Panc1 (cell line): Measurements from ENCODE around the gene ZNF48.

ENCODE experiments used
- POLR2AphosphoS5 ChIP-seq: IDR thresholded peaks from 2 replicates; pipeline ENCODE4 v1.6.1; 2012; ENCODE audit warnings: mild to moderate bottlenecking, low read depth, low read length, moderate library complexity
- SIN3A ChIP-seq: IDR thresholded peaks from 2 replicates; pipeline ENCODE4 v1.6.1; 2012; ENCODE audit warnings: low read depth, mild to moderate bottlenecking, low read length, moderate library complexity, borderline replicate concordance; ENCODE audit not compliant: insufficient read depth
- TCF7L2 ChIP-seq: IDR thresholded peaks from 2 replicates; pipeline ENCODE4 v1.6.1; 2011; ENCODE audit warnings: mild to moderate bottlenecking, low read depth, low read length, inconsistent platforms
- TF ChIP-seq, protein P1 (sequence below), 2 experiments: IDR thresholded peaks; 2 replicates each; pipeline ENCODE4 v1.6.1; 2011 to 2012; ENCODE audit warnings: low read depth in 2 of 2, control low read depth in 1 of 2, low read length in 1 of 2, mild to moderate bottlenecking in 1 of 2, moderate library complexity in 1 of 2; ENCODE audit not compliant: insufficient read depth in 1 of 2
- TF ChIP-seq, protein P2 (sequence below): fragments of 450-650 bp; IDR thresholded peaks from 2 replicates; pipeline ENCODE4 v1.5.1; 2017; ENCODE audit warnings: mild to moderate bottlenecking

DNA sequence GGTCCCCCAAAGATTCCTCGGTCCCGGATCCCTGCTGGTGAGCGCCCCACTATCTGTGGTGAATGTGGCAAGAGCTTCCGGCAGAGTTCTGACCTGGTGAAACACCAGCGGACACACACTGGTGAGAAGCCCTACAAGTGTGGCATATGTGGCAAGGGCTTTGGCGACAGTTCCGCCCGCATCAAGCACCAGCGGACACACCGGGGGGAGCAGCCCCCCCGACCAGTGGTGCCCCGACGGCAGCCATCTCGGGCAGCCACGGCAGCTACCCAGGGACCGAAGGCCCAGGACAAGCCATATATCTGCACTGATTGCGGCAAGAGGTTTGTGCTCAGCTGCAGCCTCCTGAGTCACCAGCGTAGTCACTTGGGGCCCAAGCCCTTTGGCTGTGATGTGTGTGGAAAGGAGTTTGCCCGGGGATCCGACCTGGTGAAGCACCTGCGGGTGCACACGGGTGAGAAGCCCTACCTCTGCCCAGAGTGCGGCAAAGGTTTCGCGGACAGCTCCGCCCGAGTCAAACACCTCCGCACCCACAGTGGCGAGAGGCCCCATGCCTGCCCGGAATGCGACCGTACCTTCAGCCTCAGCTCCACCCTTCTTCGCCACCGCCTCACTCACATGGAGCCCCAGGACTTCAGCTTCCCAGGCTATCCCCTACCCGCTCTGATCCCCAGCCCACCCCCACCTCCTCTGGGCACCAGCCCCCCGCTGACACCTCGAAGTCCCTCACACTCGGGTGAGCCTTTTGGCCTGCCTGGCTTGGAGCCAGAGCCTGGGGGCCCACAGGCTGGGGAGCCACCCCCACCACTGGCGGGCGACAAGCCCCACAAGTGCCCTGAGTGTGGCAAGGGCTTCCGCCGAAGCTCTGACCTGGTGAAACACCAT lies 2.8 kb downstream of the ZNF48 start:
- TF ChIP-seq, protein P1, sequence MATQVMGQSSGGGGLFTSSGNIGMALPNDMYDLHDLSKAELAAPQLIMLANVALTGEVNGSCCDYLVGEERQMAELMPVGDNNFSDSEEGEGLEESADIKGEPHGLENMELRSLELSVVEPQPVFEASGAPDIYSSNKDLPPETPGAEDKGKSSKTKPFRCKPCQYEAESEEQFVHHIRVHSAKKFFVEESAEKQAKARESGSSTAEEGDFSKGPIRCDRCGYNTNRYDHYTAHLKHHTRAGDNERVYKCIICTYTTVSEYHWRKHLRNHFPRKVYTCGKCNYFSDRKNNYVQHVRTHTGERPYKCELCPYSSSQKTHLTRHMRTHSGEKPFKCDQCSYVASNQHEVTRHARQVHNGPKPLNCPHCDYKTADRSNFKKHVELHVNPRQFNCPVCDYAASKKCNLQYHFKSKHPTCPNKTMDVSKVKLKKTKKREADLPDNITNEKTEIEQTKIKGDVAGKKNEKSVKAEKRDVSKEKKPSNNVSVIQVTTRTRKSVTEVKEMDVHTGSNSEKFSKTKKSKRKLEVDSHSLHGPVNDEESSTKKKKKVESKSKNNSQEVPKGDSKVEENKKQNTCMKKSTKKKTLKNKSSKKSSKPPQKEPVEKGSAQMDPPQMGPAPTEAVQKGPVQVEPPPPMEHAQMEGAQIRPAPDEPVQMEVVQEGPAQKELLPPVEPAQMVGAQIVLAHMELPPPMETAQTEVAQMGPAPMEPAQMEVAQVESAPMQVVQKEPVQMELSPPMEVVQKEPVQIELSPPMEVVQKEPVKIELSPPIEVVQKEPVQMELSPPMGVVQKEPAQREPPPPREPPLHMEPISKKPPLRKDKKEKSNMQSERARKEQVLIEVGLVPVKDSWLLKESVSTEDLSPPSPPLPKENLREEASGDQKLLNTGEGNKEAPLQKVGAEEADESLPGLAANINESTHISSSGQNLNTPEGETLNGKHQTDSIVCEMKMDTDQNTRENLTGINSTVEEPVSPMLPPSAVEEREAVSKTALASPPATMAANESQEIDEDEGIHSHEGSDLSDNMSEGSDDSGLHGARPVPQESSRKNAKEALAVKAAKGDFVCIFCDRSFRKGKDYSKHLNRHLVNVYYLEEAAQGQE (IDR thresholded peaks at IDR 0.05; ENCODE audit: insufficient read depth in 1 of 2, low read depth in 2 of 2, low read length in 1 of 2), result no peak
- TF ChIP-seq POLR2AphosphoS5, result no peak
- TF ChIP-seq, protein P2, sequence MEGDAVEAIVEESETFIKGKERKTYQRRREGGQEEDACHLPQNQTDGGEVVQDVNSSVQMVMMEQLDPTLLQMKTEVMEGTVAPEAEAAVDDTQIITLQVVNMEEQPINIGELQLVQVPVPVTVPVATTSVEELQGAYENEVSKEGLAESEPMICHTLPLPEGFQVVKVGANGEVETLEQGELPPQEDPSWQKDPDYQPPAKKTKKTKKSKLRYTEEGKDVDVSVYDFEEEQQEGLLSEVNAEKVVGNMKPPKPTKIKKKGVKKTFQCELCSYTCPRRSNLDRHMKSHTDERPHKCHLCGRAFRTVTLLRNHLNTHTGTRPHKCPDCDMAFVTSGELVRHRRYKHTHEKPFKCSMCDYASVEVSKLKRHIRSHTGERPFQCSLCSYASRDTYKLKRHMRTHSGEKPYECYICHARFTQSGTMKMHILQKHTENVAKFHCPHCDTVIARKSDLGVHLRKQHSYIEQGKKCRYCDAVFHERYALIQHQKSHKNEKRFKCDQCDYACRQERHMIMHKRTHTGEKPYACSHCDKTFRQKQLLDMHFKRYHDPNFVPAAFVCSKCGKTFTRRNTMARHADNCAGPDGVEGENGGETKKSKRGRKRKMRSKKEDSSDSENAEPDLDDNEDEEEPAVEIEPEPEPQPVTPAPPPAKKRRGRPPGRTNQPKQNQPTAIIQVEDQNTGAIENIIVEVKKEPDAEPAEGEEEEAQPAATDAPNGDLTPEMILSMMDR, result no peak
- no peak for TF ChIP-seq SIN3A
- TF ChIP-seq TCF7L2, result no peak
